GM12878 (cell line): ENCODE measurements around the gene SAFB. TPM values are rescaled to one million over a fixed set of nuclear protein-coding genes. Genes with fewer than 3 reads are reported as not detected.

ENCODE experiments used
- ATAC-seq: fragments of 200-7000 bp; cut with Tn5 transposase; 3 replicates; pipeline ENCODE4 v1.9.1; 2020; ENCODE audit warnings: mild to moderate bottlenecking, moderate library complexity
- BruUV-seq: library from RNA; stranded (reverse); fragments of 400-500 nt; replicated peaks from 2 replicates; lab custom pipeline; 2021; lab: Mats Ljungman, UMichigan
- CTCF ChIA-PET: fragments of 300-600 bp; sonication (Branson Sonifier 250); formaldehyde crosslinking; extraction: SDS; loops from one replicate; lab custom pipeline; 2021; ENCODE audit warnings: inconsistent platforms; lab: Yijun Ruan, JAX
- POLR2A ChIA-PET: fragments of 350-600 bp; formaldehyde crosslinking; extraction: SDS; loops from one replicate; lab custom pipeline; 2021; ENCODE audit warnings: inconsistent platforms; lab: Charles Lee
- RAD21 ChIA-PET: fragments of 300-600 bp; sonication (Branson Sonifier 250); formaldehyde crosslinking; loops from one replicate; lab custom pipeline; 2023; ENCODE audit warnings: antibody characterized with exemption; ENCODE audit not compliant: unreplicated experiment; lab: Charles Lee
- SMC1A ChIA-PET: fragments of 300-600 bp; sonication (Branson Sonifier 250); formaldehyde crosslinking; loops from one replicate; lab custom pipeline; 2023; ENCODE audit not compliant: unreplicated experiment, uncharacterized antibody; lab: Charles Lee
- DNase-seq: peaks from one replicate; pipeline ENCODE4 v3.0.0-alpha.2; 2011; ENCODE audit warnings: low read depth, low spot score
- FAIRE-seq: peaks from 3 replicates; lab custom pipeline; 2011; peaks lifted over from hg19 to GRCh38; lab: Jason Lieb, UNC
- H2AFZ ChIP-seq: 2 replicates; pipeline ENCODE4 v1.6.0; 2011; ENCODE audit warnings: low read depth, low read length, control low read depth; ENCODE audit not compliant: control insufficient read depth
- H3K27ac ChIP-seq: 2 replicates; pipeline ENCODE4 v1.5.1; 2011; ENCODE audit warnings: control low read depth; ENCODE audit not compliant: control insufficient read depth, insufficient read depth
- H3K27me3 ChIP-seq, 2 experiments: replicated peaks in 1 of 2; 2 replicates each; pipeline versions ENCODE4 v1.6.0 to v1.6.1; 2011; ENCODE audit warnings: low read length in 1 of 2; ENCODE audit not compliant: control insufficient read depth in 2 of 2, insufficient read depth in 2 of 2
- H3K36me3 ChIP-seq, 2 experiments: 2 replicates each; pipeline ENCODE4 v1.5.1; 2011; ENCODE audit warnings: low read length in 1 of 2; ENCODE audit not compliant: control insufficient read depth in 2 of 2, insufficient read depth in 2 of 2
- H3K4me1 ChIP-seq: 2 replicates; pipeline ENCODE4 v1.6.1; 2011; ENCODE audit warnings: mild to moderate bottlenecking, low read length, moderate library complexity, mixed read lengths; ENCODE audit not compliant: control insufficient read depth, insufficient read depth
- H3K4me2 ChIP-seq: 2 replicates; pipeline ENCODE4 v1.6.0; 2011; ENCODE audit warnings: control low read depth; ENCODE audit not compliant: control insufficient read depth, insufficient read depth
- H3K4me3 ChIP-seq: fragments of 200-600 bp; sonication (generic); 2 replicates; pipeline ENCODE4 v1.5.1; 2016
- H3K79me2 ChIP-seq: 2 replicates; pipeline ENCODE4 v1.6.0; 2011; ENCODE audit warnings: low read length; ENCODE audit not compliant: control insufficient read depth, insufficient read depth
- H3K9ac ChIP-seq: 2 replicates; pipeline ENCODE4 v1.8.0; 2011; ENCODE audit warnings: low read length, control low read depth, mixed read lengths; ENCODE audit not compliant: control insufficient read depth, insufficient read depth
- H3K9me3 ChIP-seq: replicated peaks from 3 replicates; pipeline ENCODE4 v1.5.1; 2011; ENCODE audit warnings: mild to moderate bottlenecking, low read length; ENCODE audit not compliant: control insufficient read depth, insufficient read depth
- H4K20me1 ChIP-seq: 2 replicates; pipeline ENCODE4 v1.6.0; 2011; ENCODE audit not compliant: control insufficient read depth, insufficient read depth
- CUX1 ChIP-seq: IDR thresholded peaks from 2 replicates; pipeline ENCODE4 v1.6.1; 2012; ENCODE audit warnings: improper control_type of control experiment, low read depth, low read length; ENCODE audit not compliant: insufficient replicate concordance
- MYC ChIP-seq: IDR thresholded peaks from 2 replicates; pipeline ENCODE4 v1.6.1; 2011; ENCODE audit warnings: mild to moderate bottlenecking, low read length, moderate library complexity, inconsistent platforms; ENCODE audit not compliant: insufficient read depth, insufficient replicate concordance, insufficient read length, severe bottlenecking
- PKNOX1 ChIP-seq: fragments of 450-650 bp; IDR thresholded peaks from 2 replicates; pipeline ENCODE4 v1.6.1; 2016; ENCODE audit warnings: mild to moderate bottlenecking
- PRDM15 ChIP-seq: fragments of 450-650 bp; formaldehyde crosslinking; IDR thresholded peaks from 2 replicates; pipeline ENCODE4 v1.4.0; 2020; ENCODE audit warnings: mild to moderate bottlenecking, moderate library complexity
- SKIL ChIP-seq: fragments of 450-650 bp; IDR thresholded peaks from 2 replicates; pipeline ENCODE4 v1.6.1; 2017; ENCODE audit warnings: mild to moderate bottlenecking, low read depth, inconsistent platforms; ENCODE audit not compliant: poor library complexity, severe bottlenecking
- YY1 ChIP-seq: IDR thresholded peaks from 2 replicates; pipeline ENCODE4 v1.6.1; 2011; ENCODE audit warnings: low read depth, mild to moderate bottlenecking, low read length
- ZNF24 ChIP-seq: fragments of 450-650 bp; IDR thresholded peaks from 2 replicates; pipeline ENCODE4 v1.6.1; 2017; ENCODE audit warnings: antibody characterized with exemption, mild to moderate bottlenecking
- ZSCAN29 ChIP-seq: fragments of 450-650 bp; IDR thresholded peaks from 2 replicates; pipeline ENCODE4 v1.6.1; 2017; ENCODE audit warnings: mild to moderate bottlenecking, moderate library complexity
- WGBS: methylation state at CpG from one replicate; pipeline ENCODE4 v1.1.6; 2016; ENCODE audit warnings: low lambda C conversion rate; ENCODE audit not compliant: insufficient replicate concordance, insufficient coverage; ENCODE audit errors: missing lambda C conversion rate; 5-methylcytosine and 5-hydroxymethylcytosine counted together
- in situ Hi-C: fragments of 300-500 bp; cut with MboI; formaldehyde crosslinking; loops from 9 replicates; pipeline ENCODE4 v1.14.3; 2018; ENCODE audit warnings: mixed read lengths
- intact Hi-C: fragments of 100-400 bp; cut with micrococcal nuclease; formaldehyde crosslinking; loops from one replicate; pipeline ENCODE4 v1.14.2; 2022; ENCODE audit not compliant: unreplicated experiment
- polyA plus RNA-seq, 11 experiments: library from polyadenylated mRNA; depleted of rRNA in 4 of 11; unstranded in 6 of 11; stranded (reverse) in 5 of 11; fragments of >200 nt; fragmentation: Nextera tagmentation in 4 of 11; fragmentation: Illumina TruSeq in 1 of 11; extraction: Ambion mirVana in 4 of 11; extraction: Trizol in 1 of 11; gene quantifications; 1 replicate in 1 of 11; 2 replicates in 10 of 11; pipeline versions ENCODE4 v1.2.1 to v1.2.3, GENCODE V29; 2011 to 2016; ENCODE audit warnings: inconsistent platforms in 2 of 11, missing spikeins in 2 of 11, low read depth in 1 of 11
- total RNA-seq, 4 experiments: library from RNA; depleted of rRNA in 3 of 4; stranded (reverse); fragments of >200 nt in 3 of 4; fragmentation: Illumina TruSeq in 1 of 4; extraction: Trizol in 1 of 4; gene quantifications; 2 replicates each; pipeline versions ENCODE4 v1.2.1 to v1.2.3, GENCODE V29; 2013 to 2021

The SAFB gene
- total and polyA plus RNA-seq, 10 of the 15 experiments (the other 5 are each of a cell fraction or from before 2014, with no cell fraction given) = 1.6 to 131 (median 61.2) TPM

GRCh38 chr19:5682107-5682482, 59.2 kb downstream of the SAFB start (continued):
- no peak for TF ChIP-seq PRDM15

- CTCF ChIA-PET = no interaction called here
- TF ChIP-seq ZSCAN29 = no peak
- no peak for TF ChIP-seq CUX1
- no peak for TF ChIP-seq YY1
- no peak for TF ChIP-seq MYC
- TF ChIP-seq ZNF24 = no peak
- no peak for TF ChIP-seq PKNOX1
- no peak for TF ChIP-seq SKIL
Measured at GRCh38 chr19:5683177-5683886, 60.4 kb downstream of the SAFB start.

More at GRCh38 chr19:5683177-5683886, 60.4 kb downstream of the SAFB start:
- Histone ChIP-seq H2AFZ (no peak overlapping the region), H3K36me3 (no peaks in the 10 kb centered on the region; a peak in 1 of 4 replicates), H3K27ac (no peak overlapping the region), H3K79me2 (peaks cover 12% of the 10 kb centered on the region), H3K9me3 (no peaks in the 10 kb centered on the region; the same call in 2 of the 3 replicates), H3K9ac (no peak overlapping the region), H4K20me1 (no peaks in the 10 kb centered on the region), H3K4me1 (peaks cover 5% of the 10 kb centered on the region; the same call in 1 of the 2 replicates), H3K4me2 (no peak overlapping the region), H3K4me3 (no peak overlapping the region), H3K27me3 (no peaks in the 10 kb centered on the region)
- RAD21 ChIA-PET = no interaction called here
- 68% methylated on average over 10 of the region's 10 CpGs for WGBS
- SMC1A ChIA-PET = no interaction called here
- POLR2A ChIA-PET = interaction anchor here (0.6 kb wide), 1 partner anchor 36 kb away, joined by 4 read pairs; no protein-coding TSS in a partner anchor
- in situ Hi-C loops (loop anchor here (10.0 kb wide), 1 partner anchor 1439 kb away; the partner anchor contains the start of gene YJU2), intact Hi-C loops (no loop called here)
- BruUV-seq = no TSS peak
- FAIRE-seq (no peak), ATAC-seq (no peak), DNase-seq (no peak)
